GM21367 (cell line): ENCODE measurements around the gene TRAPPC2L.
"Not testable (repeated sequence)": the region's sequence is repeated elsewhere in the genome, so short reads cannot be mapped to it uniquely, and the experiment has no call there.

Source experiments
- ATAC-seq: cut with Tn5 transposase; IDR thresholded peaks from one replicate; pipeline ENCODE4 v1.9.1; 2021; ENCODE audit not compliant: unreplicated experiment

The TRAPPC2L gene

DNA sequence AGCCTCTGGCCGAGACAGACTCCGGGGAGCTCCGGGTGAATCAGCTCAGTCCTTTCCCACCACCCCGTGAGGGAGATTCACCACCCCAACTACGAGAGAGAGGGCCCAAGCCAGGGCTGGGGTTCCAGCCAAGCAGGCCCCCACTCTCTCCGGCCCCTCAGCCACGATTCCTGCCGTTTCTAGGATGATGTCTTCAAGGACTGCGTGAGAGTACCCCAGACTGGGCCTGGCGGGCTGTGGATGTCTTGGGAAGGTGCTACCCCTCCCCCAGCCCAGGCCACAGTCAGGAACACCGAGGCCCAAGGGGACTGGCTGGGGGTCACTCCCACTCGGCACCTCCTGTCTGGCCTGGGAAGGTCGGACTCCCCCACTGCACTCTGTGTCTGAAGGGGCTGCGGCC, 31.1 kb downstream of the TRAPPC2L start:
- ATAC-seq: no peak

GRCh38 chr16:88888461-88889387, 31.8 kb downstream of the TRAPPC2L start:
- ATAC-seq: no peak

DNA sequence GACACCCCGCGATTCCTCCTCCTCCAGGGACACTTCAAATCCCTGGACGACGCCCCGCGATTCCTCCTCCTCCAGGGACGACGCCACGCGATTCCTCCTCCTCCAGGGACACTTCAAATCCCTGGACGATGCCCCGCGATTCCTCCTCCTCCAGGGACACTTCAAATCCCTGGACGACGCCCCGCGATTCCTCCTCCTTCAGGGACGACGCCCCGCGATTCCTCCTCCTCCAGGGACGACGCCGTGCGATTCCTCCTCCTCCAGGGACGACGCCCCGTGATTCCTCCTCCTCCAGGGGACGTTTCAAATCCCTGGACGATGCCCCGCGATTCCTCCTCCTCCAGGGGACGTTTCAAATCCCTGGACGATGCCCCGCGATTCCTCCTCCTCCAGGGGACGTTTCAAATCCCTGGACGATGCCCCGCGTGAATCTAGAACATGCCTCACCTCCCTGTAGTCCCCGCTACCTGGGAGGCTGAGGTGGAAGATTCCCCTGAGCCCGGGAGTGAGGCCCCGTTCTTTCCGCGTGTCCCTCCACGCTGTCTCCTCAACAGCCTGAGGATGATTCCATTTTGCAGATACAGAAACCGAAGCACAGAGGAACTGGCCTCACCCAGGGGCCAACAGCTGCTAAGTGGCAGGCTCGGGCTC, 32.9 kb downstream of the TRAPPC2L start:
- not testable (repeated sequence) for ATAC-seq

DNA sequence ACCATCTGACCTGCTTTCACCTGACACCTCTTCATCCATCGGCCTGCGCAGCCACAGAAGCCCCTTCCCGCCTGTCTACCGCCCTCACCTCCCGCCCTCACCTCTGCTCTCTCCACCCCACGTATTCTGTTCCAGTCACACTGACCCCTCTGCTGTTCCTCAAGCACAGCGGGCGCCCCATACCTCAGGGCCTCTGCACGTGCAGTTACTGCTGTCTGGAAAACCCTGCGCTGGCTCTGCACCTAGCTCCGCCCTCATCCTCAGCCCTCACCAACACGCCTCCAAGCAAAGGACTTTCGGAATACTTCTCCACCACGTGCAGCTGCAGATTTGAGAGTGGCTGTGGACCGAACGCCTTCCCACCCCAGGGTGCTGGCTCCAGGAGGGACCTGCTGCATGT, 34.2 kb downstream of the TRAPPC2L start:
- ATAC-seq: no peak

GRCh38 chr16:88892065-88892464, 35.1 kb downstream of the TRAPPC2L start:
- ATAC-seq: no peak

- no peak for ATAC-seq
Measured at GRCh38 chr16:88893127-88893968, 36.4 kb downstream of the TRAPPC2L start.

- ATAC-seq: not testable (repeated sequence)
Measured at GRCh38 chr16:88894266-88894665, 37.3 kb downstream of the TRAPPC2L start.

DNA sequence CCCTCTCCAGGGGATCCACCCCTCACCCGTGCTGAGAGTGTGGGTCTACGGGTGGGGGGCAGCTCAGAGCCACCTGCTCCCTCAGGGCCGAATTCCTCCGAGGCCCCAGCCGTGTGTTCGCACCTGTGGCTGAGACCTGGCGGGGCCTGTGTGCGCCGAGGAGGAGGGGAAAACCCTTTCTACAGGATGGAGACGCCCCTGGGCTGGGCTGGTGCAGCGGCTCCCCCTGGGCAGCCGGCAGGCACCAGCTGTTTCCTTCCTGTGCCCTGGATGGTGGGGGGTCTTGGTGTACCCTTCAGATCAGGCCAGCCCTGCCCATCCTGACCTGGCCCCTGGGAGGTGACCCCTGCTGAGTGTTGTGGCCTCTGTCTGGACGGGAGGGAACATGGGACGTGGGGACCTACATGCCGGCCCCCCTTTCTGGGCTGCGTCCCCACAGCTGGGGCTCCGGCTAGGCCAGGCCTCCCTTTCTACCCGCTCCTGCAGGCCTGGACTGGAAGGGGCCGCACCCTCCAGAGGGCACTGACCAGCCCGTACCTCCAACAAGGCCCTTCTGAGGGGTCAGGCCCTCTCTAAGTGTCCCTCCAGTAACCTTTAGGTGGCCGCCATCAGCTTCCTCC, 37.9 kb downstream of the TRAPPC2L start:
- ATAC-seq: no peak

GRCh38 chr16:88895335-88895734, 38.4 kb downstream of the TRAPPC2L start:
- no peak for ATAC-seq

GRCh38 chr16:88896238-88897070, 39.5 kb downstream of the TRAPPC2L start:
- ATAC-seq: no peak

DNA sequence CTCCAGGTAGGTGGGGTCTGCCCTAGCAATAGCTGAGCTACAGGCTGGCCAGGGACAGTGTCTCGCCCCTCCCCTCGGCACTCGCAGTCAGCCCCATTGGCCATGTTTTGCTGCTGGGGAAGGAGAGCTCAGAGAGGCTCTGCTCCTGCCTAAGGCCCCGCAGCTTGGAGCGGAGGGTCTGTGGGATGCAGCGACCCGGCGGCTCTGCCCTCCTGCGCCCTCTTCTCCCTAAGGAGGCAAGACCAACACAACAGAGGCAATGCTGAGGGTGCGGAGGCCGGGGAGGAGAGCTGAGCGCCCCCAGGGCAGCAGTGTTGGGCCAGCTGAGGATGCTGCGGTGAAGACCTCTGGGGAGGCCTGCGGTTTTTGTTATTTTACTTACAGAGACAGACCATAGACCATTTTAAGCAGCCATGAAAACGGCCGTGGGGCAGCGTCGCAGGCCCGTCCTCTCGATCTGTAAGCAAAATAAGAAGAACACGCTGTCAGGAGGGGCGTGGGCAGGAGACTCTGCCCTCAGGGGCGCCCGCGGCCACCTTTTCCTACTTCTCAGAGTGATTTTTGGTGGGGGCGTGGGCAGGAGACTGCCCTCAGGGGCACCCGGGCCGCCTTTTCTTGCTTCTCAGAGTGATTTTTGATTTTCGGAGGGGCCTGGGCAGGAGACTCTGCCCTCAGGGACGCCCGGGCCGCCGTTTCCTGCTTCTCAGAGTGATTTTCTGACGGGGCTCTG, 40.9 kb downstream of the TRAPPC2L start:
- ATAC-seq: no peak

DNA sequence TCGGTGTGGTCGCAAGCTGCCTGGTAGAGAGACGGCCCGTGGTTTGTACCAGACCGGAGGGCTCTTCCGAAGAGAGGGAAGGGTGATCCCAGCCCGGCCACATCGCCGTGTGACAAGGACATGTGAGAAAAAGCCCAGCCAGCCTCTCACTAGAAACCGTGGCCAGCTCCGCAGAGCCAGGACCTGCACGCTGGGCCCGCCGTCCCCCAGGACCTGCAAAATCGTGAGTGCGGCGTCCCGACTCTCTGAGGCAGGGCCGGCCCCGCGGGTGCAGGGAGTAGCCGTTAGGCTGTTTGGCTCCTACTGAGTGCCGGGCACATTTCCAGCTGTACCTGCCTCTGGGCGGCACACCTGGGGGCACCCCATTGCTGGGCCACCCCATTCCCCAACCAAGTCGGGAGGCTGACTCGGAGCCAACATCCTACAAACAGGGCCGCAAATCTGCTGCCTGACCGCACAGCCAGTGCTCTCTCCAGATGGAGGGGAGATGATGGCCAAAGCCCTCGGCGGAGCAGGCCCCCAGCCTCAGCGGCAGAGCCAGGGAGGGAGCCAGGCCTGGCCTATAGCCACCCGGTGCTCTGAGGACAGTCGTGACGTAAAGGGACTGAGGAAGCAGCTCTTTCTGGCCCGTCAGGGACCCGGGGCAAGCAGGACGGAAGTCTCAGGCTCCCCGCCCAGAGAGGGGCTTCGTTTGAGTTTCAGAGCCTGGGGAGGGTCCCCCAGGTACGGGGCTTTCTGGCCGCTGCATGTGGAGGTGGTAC, 43.2 kb downstream of the TRAPPC2L start:
- ATAC-seq: no peak

DNA sequence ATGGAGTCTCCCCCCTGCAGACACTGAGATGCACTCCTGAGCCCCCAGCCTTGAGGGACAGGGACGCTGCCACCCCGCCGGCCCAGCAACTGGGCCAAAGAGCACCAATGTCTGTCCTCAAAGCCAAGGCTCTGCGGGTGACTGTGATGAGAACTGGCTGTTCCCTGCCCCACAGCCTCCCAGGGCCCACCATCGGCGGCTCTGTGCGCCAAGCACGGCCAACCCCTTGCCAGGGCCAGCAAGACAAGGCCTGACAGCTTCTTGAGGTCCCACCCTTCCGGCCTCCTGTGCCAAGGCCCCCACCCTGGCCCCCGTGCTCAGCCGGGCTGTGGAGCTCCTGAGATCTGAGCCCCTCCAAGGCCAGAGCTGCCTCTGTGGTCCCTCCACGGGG, 43.7 kb downstream of the TRAPPC2L start:
- no peak for ATAC-seq

DNA sequence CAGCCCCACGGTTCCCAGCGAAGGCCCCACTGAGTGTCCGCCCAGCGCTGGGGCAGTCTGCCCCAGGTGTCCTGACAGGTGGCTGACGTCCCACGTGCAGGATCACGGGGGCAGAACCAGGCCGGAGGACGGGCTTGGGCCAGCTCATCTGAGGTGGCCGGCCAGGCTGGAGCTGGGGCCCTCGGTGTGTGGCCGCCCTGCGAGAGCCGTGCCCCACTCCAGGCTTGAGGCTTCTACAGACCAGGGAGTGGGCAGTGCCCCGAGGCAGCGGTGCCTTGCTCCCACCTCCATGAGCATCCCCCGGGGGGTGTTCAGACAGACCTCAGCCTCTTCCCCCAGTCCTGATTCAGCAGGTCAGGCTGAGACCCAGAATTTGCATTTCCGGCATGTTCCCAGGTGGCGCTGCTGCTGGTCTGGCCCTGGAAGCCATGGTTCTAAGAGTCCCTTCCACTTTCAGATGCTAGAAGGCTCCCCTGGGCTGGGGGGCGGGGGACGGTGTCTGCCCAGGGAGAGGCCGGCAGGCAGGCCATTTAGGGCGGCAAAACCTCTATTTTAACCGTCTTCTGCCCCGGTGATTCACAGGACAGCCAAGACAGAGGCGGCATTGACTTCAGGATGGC, 44.9 kb downstream of the TRAPPC2L start:
- ATAC-seq: no peak

GRCh38 chr16:88902744-88903143, 45.8 kb downstream of the TRAPPC2L start:
- ATAC-seq: no peak

- no peak for ATAC-seq
Measured at GRCh38 chr16:88903267-88903666, 46.3 kb downstream of the TRAPPC2L start.

- no peak for ATAC-seq
Measured at GRCh38 chr16:88904676-88905365, 47.9 kb downstream of the TRAPPC2L start.

DNA sequence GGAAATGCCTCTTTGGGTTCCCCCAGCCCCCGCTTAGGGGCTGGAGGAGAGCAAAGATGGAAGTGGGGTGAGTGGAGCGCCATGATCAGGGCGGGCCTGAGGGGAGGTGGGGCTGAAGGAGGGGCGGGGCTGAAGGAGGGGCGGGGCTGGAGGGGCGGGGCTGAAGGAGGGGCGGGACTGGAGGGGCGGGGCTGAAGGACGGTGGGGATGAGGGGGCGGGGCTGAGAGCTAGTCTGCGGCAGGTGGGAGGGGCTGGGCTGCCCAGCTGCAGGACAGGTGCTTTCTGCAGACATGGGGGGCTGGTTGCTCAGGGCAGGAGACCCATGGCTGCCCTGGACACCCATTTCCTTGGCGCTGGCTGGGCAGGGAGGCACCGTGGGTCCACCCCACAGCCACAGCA, 48.6 kb downstream of the TRAPPC2L start:
- ATAC-seq: no peak
